Heart right ventricle (tissue), 16 donors: ENCODE results near the gene RGR. TPM values are rescaled to one million over a fixed set of nuclear protein-coding genes. Genes with fewer than 3 reads are reported as not detected.

ENCODE experiments used
- ATAC-seq, 8 donors: fragments of 200-7000 bp; cut with Tn5 transposase; one replicate each; pipeline ENCODE4 v1.9.1; 2020; ENCODE audit warnings: mild to moderate bottlenecking in 8 of 8, moderate library complexity in 8 of 8, moderate number of reproducible peaks in 1 of 8
- DNase-seq, 2 donors: peaks; one replicate each; pipeline ENCODE4 v3.0.0-alpha.2; 2020
- H3K27ac ChIP-seq, 10 donors: fragments of 200-600 bp; sonication (generic) in 2 of 10; one replicate each; pipeline versions ENCODE4 v1.5.0 to v1.8.0; 2020 to 2022; ENCODE audit warnings: mild to moderate bottlenecking in 3 of 10
- H3K27me3 ChIP-seq, 7 donors: fragments of 200-600 bp; one replicate each; pipeline ENCODE4 v1.8.0; 2021 to 2022; ENCODE audit warnings: mild to moderate bottlenecking in 2 of 7
- H3K36me3 ChIP-seq, 9 donors: fragments of 200-600 bp; sonication (generic) in 1 of 9; one replicate each; pipeline versions ENCODE4 v1.5.0 to v1.8.0; 2020 to 2022; ENCODE audit warnings: mild to moderate bottlenecking in 2 of 9
- H3K4me1 ChIP-seq, 9 donors: fragments of 200-600 bp; sonication (generic) in 1 of 9; one replicate each; pipeline versions ENCODE4 v1.5.0 to v1.8.0; 2020 to 2022; ENCODE audit warnings: mild to moderate bottlenecking in 4 of 9
- H3K4me3 ChIP-seq, 10 donors: fragments of 200-600 bp; sonication (generic) in 2 of 10; one replicate each; pipeline versions ENCODE4 v1.5.0 to v1.8.0; 2020 to 2022; ENCODE audit warnings: mild to moderate bottlenecking in 7 of 10, moderate library complexity in 2 of 10
- H3K9me3 ChIP-seq, 11 donors: fragments of 200-600 bp in 10 of 11; sonication (generic) in 2 of 11; one replicate each; pipeline versions ENCODE4 v1.5.0 to v1.8.0; 2013 to 2022; ENCODE audit warnings: mild to moderate bottlenecking in 2 of 11, control low read depth in 1 of 11, moderate library complexity in 1 of 11
- WGBS, 2 donors: extraction: QIAGEN DNeasy Blood & Tissue Kit; methylation state at CpG; one replicate each; pipeline ENCODE4 v1.1.7; 2013; ENCODE audit warnings: inconsistent platforms in 1 of 2; 5-methylcytosine and 5-hydroxymethylcytosine counted together
- intact Hi-C, 10 donors: fragments of 100-400 bp; cut with DNase I; formaldehyde crosslinking; loops; one replicate each; pipeline versions ENCODE4 v1.11.1 to v1.14.2; 2022
- long read RNA-seq, 3 donors: library from polyadenylated mRNA; unstranded; transcript quantifications; one replicate each; pipeline ENCODE4 v2.0.0, GENCODE V29; 2020 to 2021
- polyA plus RNA-seq, 2 donors: library from polyadenylated mRNA; stranded (reverse); fragments of 200-250 nt; gene quantifications; one replicate each; pipeline ENCODE4 v1.2.3, GENCODE V29; 2013
- total RNA-seq, 10 donors: library from RNA; stranded (reverse); fragmentation: NEBNext Ultra II Directional in 3 of 10; extraction: Animal tissue kit (Norgen Biotek cat#: 25700) in 3 of 10; gene quantifications; one replicate each; pipeline versions ENCODE4 v1.2.1 to v1.2.4, GENCODE V29; 2021 to 2023
- TF ChIP-seq, protein P1 (sequence below), 9 donors: fragments of 200-600 bp; sonication (generic) in 2 of 9; IDR thresholded peaks; one replicate each; pipeline versions ENCODE4 v1.5.0 to v1.8.0; 2021 to 2022; ENCODE audit warnings: antibody characterized with exemption in 9 of 9, mild to moderate bottlenecking in 5 of 9, moderate library complexity in 1 of 9
- donor health status: Arrhythmogenic right ventricular cardiomyopathy.
- donor health status: ischemic (EF 13 %, LVEDD 7.1; RV severe dilation, severe dysfunction).
- donor health status: healthy with polysubstance abuse.
- donor health status: DM: no; HTN: yes; CAD: no.
- donor health status: DM: no; HTN: no; CAD: no.
- donor health status: ischemic (EF 25% LVEDD 6.9; RV normal size, moderate dysfunction).
- donor health status: ischemic (EF 25% LVEDD 5.7; RV mildly dilated, moderate dysfunction).
- donor health status: healthy.
- donor health status: DM: yes; HTN: yes; CAD: no.
- donor health status: Ischemic cardiomyopathy.
- donor health status: ischemic (EF 35%, LVEDD 5.7; RV mildly dilated, moderate dysfunction).
- donor health status: nonischemic (EF 11% LVEDD 7.7; RV severe dilation, severe dysfunction).
- donor health status: DM: yes; HTN: yes; CAD: no.
- donor health status: PGD.
- donor health status: ischemic (EF 29% LVEDD 5.4; RV normal size, mild dysfunction).
- donor health status: nonischemic (EF 23%, LVEDD 6.1; RV moderate dilation, normal function).

Gene RGR, protein sequence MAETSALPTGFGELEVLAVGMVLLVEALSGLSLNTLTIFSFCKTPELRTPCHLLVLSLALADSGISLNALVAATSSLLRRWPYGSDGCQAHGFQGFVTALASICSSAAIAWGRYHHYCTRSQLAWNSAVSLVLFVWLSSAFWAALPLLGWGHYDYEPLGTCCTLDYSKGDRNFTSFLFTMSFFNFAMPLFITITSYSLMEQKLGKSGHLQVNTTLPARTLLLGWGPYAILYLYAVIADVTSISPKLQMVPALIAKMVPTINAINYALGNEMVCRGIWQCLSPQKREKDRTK
- total RNA-seq (1 to 10 TPM in 1 of 10 donors, under 1 TPM in 4, not detected in 5; 0.13 to 3.1 (median 0.53) TPM), polyA plus RNA-seq (1 to 10 TPM in 1 of 2 donors, under 1 TPM in 1; 0.16 to 4.0 TPM)
- long read RNA-seq, donor 1, partial matches to known transcripts, result 0 of 3 reads
- long read RNA-seq, donor 1, other reads (novel, unspliced or antisense), result 2 of 3 reads
- long read RNA-seq, donor 2, result 0 reads
- long read RNA-seq, donor 3, result 0 reads

DNA sequence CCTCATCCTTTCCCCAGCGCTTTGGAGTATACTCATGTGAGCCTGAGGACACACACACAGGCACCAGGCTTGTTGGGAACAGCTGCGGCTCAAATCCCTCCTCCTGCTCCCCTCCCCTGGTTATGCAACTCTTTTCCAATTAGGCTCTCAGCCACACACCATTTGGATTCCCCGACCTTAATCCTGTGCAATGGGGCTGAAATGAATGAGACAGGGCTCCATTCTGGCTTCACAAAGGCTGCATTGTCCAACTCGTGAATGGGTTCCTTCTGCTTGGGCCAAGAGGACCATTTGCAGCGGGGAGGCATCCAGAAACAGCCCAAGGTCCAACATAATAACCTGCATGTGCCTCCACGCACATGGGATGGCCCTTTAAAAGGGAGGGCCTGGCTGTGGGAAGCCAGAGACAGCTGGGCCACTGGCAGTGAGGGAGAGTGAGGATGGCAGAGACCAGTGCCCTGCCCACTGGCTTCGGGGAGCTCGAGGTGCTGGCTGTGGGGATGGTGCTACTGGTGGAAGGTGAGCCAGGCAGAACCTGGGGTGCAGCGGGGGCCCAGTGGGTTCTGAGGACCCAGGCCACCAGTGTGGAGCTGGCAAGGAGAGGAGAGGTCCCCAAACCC, at the start of gene RGR:
Gene RGR, plus strand, starts transcription at position 403 of the 620 bp plus-strand sequence. Its CDS starts 38 bp downstream, at position 441.
- Histone ChIP-seq H3K4me3 (peak within 1 kb of the TSS in 3 of 10 donors; percentile 2 to 13 (median 10)), H3K27me3 (peaks cover 0 to 15% (median 0%) of the 10 kb centered on the region in 7 donors), H3K27ac (peak within 1 kb of the TSS in 5 of 10 donors; percentile 34 to 72 (median 40)), H3K4me1 (no peaks in the 10 kb centered on the region), H3K36me3 (no peaks in the 10 kb centered on the region), H3K9me3 (no peaks in the 10 kb centered on the region)
- TF ChIP-seq, protein P1, sequence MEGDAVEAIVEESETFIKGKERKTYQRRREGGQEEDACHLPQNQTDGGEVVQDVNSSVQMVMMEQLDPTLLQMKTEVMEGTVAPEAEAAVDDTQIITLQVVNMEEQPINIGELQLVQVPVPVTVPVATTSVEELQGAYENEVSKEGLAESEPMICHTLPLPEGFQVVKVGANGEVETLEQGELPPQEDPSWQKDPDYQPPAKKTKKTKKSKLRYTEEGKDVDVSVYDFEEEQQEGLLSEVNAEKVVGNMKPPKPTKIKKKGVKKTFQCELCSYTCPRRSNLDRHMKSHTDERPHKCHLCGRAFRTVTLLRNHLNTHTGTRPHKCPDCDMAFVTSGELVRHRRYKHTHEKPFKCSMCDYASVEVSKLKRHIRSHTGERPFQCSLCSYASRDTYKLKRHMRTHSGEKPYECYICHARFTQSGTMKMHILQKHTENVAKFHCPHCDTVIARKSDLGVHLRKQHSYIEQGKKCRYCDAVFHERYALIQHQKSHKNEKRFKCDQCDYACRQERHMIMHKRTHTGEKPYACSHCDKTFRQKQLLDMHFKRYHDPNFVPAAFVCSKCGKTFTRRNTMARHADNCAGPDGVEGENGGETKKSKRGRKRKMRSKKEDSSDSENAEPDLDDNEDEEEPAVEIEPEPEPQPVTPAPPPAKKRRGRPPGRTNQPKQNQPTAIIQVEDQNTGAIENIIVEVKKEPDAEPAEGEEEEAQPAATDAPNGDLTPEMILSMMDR (IDR thresholded peaks at IDR 0.05), result no peak
- intact Hi-C loops, result no loop called here
- ATAC-seq (peak; percentile 77 to 91 (median 86)), DNase-seq (peak; percentile 49 to 54)
- 55 to 64% methylated on average over 9 of the region's 9 CpGs for WGBS, 2 donors

GRCh38 chr10:84196083-84196482, 48.8 kb upstream of the RGR start:
- Histone ChIP-seq H3K27ac (no peak overlapping the region), H3K9me3 (no peaks in the 10 kb centered on the region), H3K4me3 (no peak overlapping the region), H3K4me1 (peaks cover 4 to 28% (median 12%) of the 10 kb centered on the region in 9 donors), H3K27me3 (peaks cover 10 to 52% (median 44%) of the 10 kb centered on the region in 7 donors), H3K36me3 (no peaks in the 10 kb centered on the region)
- TF ChIP-seq, protein P1 (IDR thresholded peaks at IDR 0.05), result no peak
- intact Hi-C loops, result no loop called here
- ATAC-seq (no peak), DNase-seq (no peak)
- WGBS, 2 donors, result 32 to 37% methylated on average over 4 of the region's 4 CpGs

GRCh38 chr10:84196941-84197340, 47.9 kb upstream of the RGR start:
- intact Hi-C loops, result no loop called here
- Histone ChIP-seq H3K36me3 (no peaks in the 10 kb centered on the region), H3K27me3 (peaks cover 10 to 44% (median 40%) of the 10 kb centered on the region in 7 donors), H3K9me3 (no peaks in the 10 kb centered on the region), H3K4me3 (no peak overlapping the region), H3K4me1 (peaks cover 4 to 28% (median 12%) of the 10 kb centered on the region in 9 donors), H3K27ac (no peak overlapping the region)
- WGBS, 2 donors, result 50 to 54% methylated on average over 5 of the region's 5 CpGs
- TF ChIP-seq, protein P1 (IDR thresholded peaks at IDR 0.05), result no peak
- DNase-seq (peak; percentile 49 to 68), ATAC-seq (peak; percentile 59 to 91 (median 82))

DNA sequence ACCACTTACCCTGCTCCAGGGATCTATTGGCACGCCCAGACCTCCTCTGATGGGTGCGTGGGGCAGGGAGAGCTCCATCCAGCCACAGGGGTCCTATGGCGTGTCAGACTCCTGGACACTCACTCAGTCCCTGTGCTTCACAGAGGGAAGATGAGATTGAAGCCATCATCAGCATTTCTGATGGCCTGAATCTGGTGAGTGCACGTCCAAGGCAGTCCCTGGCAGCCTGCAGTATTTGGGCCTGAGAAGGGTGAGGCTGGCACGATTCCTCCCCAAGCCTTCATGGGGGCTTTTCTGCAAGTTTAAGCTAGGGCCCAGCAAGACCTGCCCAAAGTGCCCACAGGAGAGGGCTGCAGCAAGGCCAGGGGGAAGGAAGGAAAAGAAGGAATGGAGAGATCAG, 47.2 kb upstream of the RGR start:
- no peak for ATAC-seq

More for the DNA sequence above, 47.2 kb upstream of the RGR start:
- intact Hi-C loops, result no loop called here
- Histone ChIP-seq H3K36me3 (no peaks in the 10 kb centered on the region), H3K4me3 (no peak overlapping the region), H3K27ac (no peak overlapping the region), H3K4me1 (peaks cover 4 to 28% (median 12%) of the 10 kb centered on the region in 9 donors), H3K27me3 (peaks cover 10 to 44% (median 37%) of the 10 kb centered on the region in 7 donors), H3K9me3 (no peaks in the 10 kb centered on the region)
- WGBS, 2 donors, result 72 to 75% methylated on average over 5 of the region's 5 CpGs
- DNase-seq, result no peak
- TF ChIP-seq, protein P1 (IDR thresholded peaks at IDR 0.05), result no peak
